ENCODE results near the gene PLCB3.

- TF ChIP-seq CTCF (IDR thresholded peaks at IDR 0.05) (no peak), POLR2AphosphoS5 (IDR thresholded peaks at IDR 0.05) (no peak), POLR2A (IDR thresholded peaks at IDR 0.05) (no peak), EP300 (IDR thresholded peaks at IDR 0.05) (no peak)
Observed at GRCh38 chr11:64258946-64259532, 7.7 kb downstream of the PLCB3 start.

All from upper lobe of left lung (tissue), 4 donors.